NCI-H2196 (cell line): Measurements from ENCODE around the gene SPEF2.

ENCODE experiments used
- DNase-seq: peaks from one replicate; lab custom pipeline; 2025; ENCODE audit not compliant: unreplicated experiment; lab: John Stamatoyannopoulos, UW

The SPEF2 gene

GRCh38 chr5:35777358-35778087, 159.9 kb downstream of the SPEF2 start:
- DNase-seq = peak; percentile 54

- DNase-seq = no peak
These were observed 160.7 kb downstream of the SPEF2 start for GRCh38 chr5:35778259-35778769.

GRCh38 chr5:35780236-35780635, 162.6 kb downstream of the SPEF2 start:
- no peak for DNase-seq

GRCh38 chr5:35781181-35781790, 163.6 kb downstream of the SPEF2 start:
- DNase-seq = no peak

GRCh38 chr5:35783551-35783950, 165.9 kb downstream of the SPEF2 start:
- DNase-seq = no peak

GRCh38 chr5:35785601-35786085, 168.0 kb downstream of the SPEF2 start:
- no peak for DNase-seq

GRCh38 chr5:35788724-35789123, 171.1 kb downstream of the SPEF2 start:
- no peak for DNase-seq

- no peak for DNase-seq
These were observed 172.2 kb downstream of the SPEF2 start for GRCh38 chr5:35789732-35790456.

GRCh38 chr5:35790457-35790822, 172.8 kb downstream of the SPEF2 start:
- DNase-seq = no peak

GRCh38 chr5:35794328-35794619, 176.6 kb downstream of the SPEF2 start:
- no peak for DNase-seq

GRCh38 chr5:35794684-35795375, 177.2 kb downstream of the SPEF2 start:
- no peak for DNase-seq

- no peak for DNase-seq
These were observed 181.5 kb downstream of the SPEF2 start for GRCh38 chr5:35799181-35799580.

- no peak for DNase-seq
These were observed 182.1 kb downstream of the SPEF2 start for GRCh38 chr5:35799753-35800152.

GRCh38 chr5:35803191-35803651, 185.6 kb downstream of the SPEF2 start:
- peak; percentile 59 for DNase-seq

GRCh38 chr5:35804201-35804653, 186.6 kb downstream of the SPEF2 start:
- no peak for DNase-seq

- no peak for DNase-seq
These were observed 187.2 kb downstream of the SPEF2 start for GRCh38 chr5:35804841-35805240.

- no peak for DNase-seq
These were observed 192.9 kb downstream of the SPEF2 start for GRCh38 chr5:35810601-35811000.

- DNase-seq = no peak
These were observed 193.6 kb downstream of the SPEF2 start for GRCh38 chr5:35811108-35811741.

- no peak for DNase-seq
These were observed 195.9 kb downstream of the SPEF2 start for GRCh38 chr5:35813521-35813920.

- no peak for DNase-seq
These were observed 197.7 kb downstream of the SPEF2 start for GRCh38 chr5:35815089-35815936.
